ENCODE measurements around the gene DCLRE1B.

DNA sequence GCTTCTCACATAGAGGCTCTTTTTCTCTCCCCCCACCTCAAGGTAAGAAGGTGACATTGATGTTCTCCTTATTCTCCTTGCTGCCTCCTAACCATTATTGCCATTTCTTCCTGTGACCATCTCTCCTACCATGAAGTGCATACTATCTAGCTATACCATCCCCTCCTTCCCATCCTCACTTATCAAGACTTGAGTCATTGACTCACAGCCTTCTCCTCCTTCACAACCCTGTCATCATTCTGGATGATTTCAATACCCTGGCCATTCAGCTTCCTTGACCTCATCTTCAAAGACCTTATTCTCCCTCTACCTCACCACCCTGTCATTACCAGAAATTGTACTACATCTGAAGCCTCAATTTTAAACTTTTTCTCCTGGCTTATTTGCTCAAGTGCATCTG lies 13.1 kb downstream of the DCLRE1B start:
- TF ChIP-seq, protein P1, sequence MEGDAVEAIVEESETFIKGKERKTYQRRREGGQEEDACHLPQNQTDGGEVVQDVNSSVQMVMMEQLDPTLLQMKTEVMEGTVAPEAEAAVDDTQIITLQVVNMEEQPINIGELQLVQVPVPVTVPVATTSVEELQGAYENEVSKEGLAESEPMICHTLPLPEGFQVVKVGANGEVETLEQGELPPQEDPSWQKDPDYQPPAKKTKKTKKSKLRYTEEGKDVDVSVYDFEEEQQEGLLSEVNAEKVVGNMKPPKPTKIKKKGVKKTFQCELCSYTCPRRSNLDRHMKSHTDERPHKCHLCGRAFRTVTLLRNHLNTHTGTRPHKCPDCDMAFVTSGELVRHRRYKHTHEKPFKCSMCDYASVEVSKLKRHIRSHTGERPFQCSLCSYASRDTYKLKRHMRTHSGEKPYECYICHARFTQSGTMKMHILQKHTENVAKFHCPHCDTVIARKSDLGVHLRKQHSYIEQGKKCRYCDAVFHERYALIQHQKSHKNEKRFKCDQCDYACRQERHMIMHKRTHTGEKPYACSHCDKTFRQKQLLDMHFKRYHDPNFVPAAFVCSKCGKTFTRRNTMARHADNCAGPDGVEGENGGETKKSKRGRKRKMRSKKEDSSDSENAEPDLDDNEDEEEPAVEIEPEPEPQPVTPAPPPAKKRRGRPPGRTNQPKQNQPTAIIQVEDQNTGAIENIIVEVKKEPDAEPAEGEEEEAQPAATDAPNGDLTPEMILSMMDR (IDR thresholded peaks at IDR 0.05) = no peak
- no peak for TF ChIP-seq POLR2A (IDR thresholded peaks at IDR 0.05)
